Hepatocyte (in vitro differentiated cells): ENCODE measurements around the gene TMEM178A. TPM values are rescaled to one million over a fixed set of nuclear protein-coding genes. Genes with fewer than 3 reads are reported as not detected.

Experiments used
- DNase-seq: peaks from one replicate; pipeline ENCODE4 v3.0.0-alpha.2; 2016; ENCODE audit warnings: low spot score
- H2AFZ ChIP-seq: fragments of 200-600 bp; sonication (generic); 2 replicates; pipeline ENCODE4 v1.6.0; 2016; ENCODE audit warnings: antibody characterized with exemption, mild to moderate bottlenecking
- H3K27ac ChIP-seq: fragments of 200-600 bp; sonication (generic); 2 replicates; pipeline ENCODE4 v1.5.1; 2016; ENCODE audit warnings: mild to moderate bottlenecking
- H3K27me3 ChIP-seq: fragments of 200-600 bp; sonication (generic); 2 replicates; pipeline ENCODE4 v1.6.1; 2016
- H3K36me3 ChIP-seq: fragments of 200-600 bp; sonication (generic); replicated peaks from 2 replicates; pipeline ENCODE4 v1.5.1; 2016; ENCODE audit warnings: low read depth; ENCODE audit not compliant: insufficient read depth
- H3K4me1 ChIP-seq: fragments of 200-600 bp; sonication (generic); 2 replicates; pipeline ENCODE4 v1.5.1; 2016; ENCODE audit warnings: mild to moderate bottlenecking, moderate library complexity; ENCODE audit not compliant: insufficient read depth
- H3K4me2 ChIP-seq: fragments of 200-600 bp; sonication (generic); 2 replicates; pipeline ENCODE4 v1.6.0; 2016
- H3K4me3 ChIP-seq: fragments of 200-600 bp; sonication (generic); 2 replicates; pipeline ENCODE4 v1.5.1; 2016; ENCODE audit warnings: mild to moderate bottlenecking
- H3K79me2 ChIP-seq: fragments of 200-600 bp; sonication (generic); 2 replicates; pipeline ENCODE4 v1.6.0; 2017; ENCODE audit warnings: mild to moderate bottlenecking
- H3K9me2 ChIP-seq: fragments of 200-600 bp; sonication (generic); replicated peaks from 2 replicates; pipeline ENCODE4 v1.6.0; 2017; ENCODE audit warnings: mild to moderate bottlenecking; ENCODE audit not compliant: insufficient read depth
- H3K9me3 ChIP-seq: fragments of 200-600 bp; sonication (generic); 2 replicates; pipeline ENCODE4 v1.5.1; 2016; ENCODE audit warnings: low read depth, mild to moderate bottlenecking
- H4K20me1 ChIP-seq: fragments of 200-600 bp; sonication (generic); 2 replicates; pipeline ENCODE4 v1.6.0; 2016; ENCODE audit warnings: mild to moderate bottlenecking; ENCODE audit not compliant: insufficient read depth, poor library complexity, severe bottlenecking
- EZH2 ChIP-seq: fragments of 200-600 bp; sonication (generic); IDR thresholded peaks from 2 replicates; pipeline ENCODE4 v1.6.1; 2016; ENCODE audit warnings: antibody characterized with exemption, mild to moderate bottlenecking, borderline replicate concordance
- EZH2phosphoT487 ChIP-seq: fragments of 200-600 bp; sonication (generic); IDR thresholded peaks from one replicate; pipeline ENCODE4 v1.6.1; 2018; ENCODE audit warnings: antibody characterized with exemption, mild to moderate bottlenecking, low read depth, moderate library complexity; ENCODE audit not compliant: unreplicated experiment, severe bottlenecking
- WGBS: methylation state at CpG from one replicate; pipeline ENCODE4 v1.1.6; 2016; ENCODE audit warnings: low lambda C conversion rate; ENCODE audit errors: missing lambda C conversion rate; 5-methylcytosine and 5-hydroxymethylcytosine counted together
- polyA plus RNA-seq: library from polyadenylated mRNA; unstranded; fragments of >200 nt; fragmentation: Nextera tagmentation; extraction: Ambion mirVana; gene quantifications from 2 replicates; pipeline ENCODE4 v1.2.1, GENCODE V29; 2016
- total RNA-seq: library from RNA; depleted of rRNA; stranded (reverse); fragments of >200 nt; gene quantifications from 2 replicates; pipeline ENCODE4 v1.2.3, GENCODE V29; 2014
- TF ChIP-seq, protein P1 (sequence below): fragments of 200-600 bp; sonication (generic); IDR thresholded peaks from 2 replicates; pipeline ENCODE4 v1.5.1; 2016; ENCODE audit warnings: antibody characterized with exemption, mild to moderate bottlenecking; ENCODE audit not compliant: poor library complexity

Gene TMEM178A
- total and polyA plus RNA-seq, 2 experiments from 2014 or later = 3.9 to 6.6 TPM

DNA sequence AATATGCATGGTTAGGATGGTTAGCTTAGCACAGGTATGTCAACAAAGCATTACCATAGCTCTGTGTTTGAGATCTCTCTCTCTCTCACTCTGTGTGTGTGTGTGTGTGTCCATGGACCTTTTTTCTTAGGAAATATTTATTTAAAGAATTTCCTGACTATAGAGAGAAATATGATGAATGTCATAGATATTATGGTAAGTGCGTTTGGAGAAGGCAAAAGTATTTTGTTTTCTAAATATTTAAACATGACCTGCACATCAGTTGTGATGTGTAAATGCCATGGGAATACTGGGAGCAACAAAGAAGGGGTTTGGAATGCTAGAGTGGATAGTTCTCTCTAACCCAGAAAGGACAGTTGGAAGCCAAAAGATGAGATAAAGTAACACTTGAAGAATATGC, 3.9 kb upstream of the TMEM178A start:
- no peak for DNase-seq
- WGBS = 70% methylated on average over 1 of the region's 1 CpG
- Histone ChIP-seq H3K9me3 (no peaks in the 10 kb centered on the region), H3K4me3 (no peak overlapping the region), H3K79me2 (no peaks in the 10 kb centered on the region), H3K4me1 (peaks cover 4% of the 10 kb centered on the region), H2AFZ (no peak overlapping the region), H3K4me2 (no peak overlapping the region), H3K36me3 (no peaks in the 10 kb centered on the region), H3K9me2 (no peaks in the 10 kb centered on the region), H3K27me3 (peaks cover 19% of the 10 kb centered on the region), H4K20me1 (no peaks in the 10 kb centered on the region), H3K27ac (no peak overlapping the region)
- TF ChIP-seq EZH2phosphoT487 = no peak
- TF ChIP-seq, protein P1, sequence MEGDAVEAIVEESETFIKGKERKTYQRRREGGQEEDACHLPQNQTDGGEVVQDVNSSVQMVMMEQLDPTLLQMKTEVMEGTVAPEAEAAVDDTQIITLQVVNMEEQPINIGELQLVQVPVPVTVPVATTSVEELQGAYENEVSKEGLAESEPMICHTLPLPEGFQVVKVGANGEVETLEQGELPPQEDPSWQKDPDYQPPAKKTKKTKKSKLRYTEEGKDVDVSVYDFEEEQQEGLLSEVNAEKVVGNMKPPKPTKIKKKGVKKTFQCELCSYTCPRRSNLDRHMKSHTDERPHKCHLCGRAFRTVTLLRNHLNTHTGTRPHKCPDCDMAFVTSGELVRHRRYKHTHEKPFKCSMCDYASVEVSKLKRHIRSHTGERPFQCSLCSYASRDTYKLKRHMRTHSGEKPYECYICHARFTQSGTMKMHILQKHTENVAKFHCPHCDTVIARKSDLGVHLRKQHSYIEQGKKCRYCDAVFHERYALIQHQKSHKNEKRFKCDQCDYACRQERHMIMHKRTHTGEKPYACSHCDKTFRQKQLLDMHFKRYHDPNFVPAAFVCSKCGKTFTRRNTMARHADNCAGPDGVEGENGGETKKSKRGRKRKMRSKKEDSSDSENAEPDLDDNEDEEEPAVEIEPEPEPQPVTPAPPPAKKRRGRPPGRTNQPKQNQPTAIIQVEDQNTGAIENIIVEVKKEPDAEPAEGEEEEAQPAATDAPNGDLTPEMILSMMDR = no peak
- no peak for TF ChIP-seq EZH2

DNA sequence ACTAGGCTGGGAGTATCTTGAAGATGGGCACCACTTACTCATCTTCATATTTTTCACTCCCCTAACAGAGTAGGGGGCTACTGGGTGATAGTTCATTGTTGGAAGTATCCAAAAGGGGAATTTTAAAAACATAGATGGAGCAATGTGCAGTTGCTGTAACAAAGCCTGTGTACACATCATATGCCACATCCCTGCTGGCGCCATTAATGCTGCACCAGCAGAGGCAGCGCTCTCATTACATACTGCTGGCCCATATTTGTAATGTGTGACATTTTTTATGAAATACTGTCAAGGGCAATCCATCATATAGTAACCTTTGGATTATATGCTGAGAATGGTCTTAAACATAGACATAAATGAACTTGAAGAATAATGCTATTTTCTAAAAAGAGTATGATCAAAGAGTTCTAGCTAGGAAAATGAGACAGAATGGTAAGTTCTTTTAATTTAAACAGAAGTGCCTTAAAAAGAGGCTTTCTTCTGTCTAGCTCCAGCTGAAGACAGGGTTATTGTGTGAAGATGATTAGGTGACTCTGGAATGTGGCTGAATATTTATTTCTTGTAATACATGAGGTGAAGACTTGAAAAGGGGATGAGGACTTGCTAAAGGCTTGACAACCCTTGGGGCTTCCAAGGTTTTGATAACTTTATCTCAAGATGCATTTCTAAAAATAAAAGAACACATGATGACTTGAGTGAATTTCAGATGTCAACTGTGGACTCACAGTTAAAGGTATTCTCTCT, 2.4 kb upstream of the TMEM178A start:
- H2AFZ ChIP-seq = no peak overlapping the region
- no peaks in the 10 kb centered on the region for H3K9me3 ChIP-seq

DNA sequence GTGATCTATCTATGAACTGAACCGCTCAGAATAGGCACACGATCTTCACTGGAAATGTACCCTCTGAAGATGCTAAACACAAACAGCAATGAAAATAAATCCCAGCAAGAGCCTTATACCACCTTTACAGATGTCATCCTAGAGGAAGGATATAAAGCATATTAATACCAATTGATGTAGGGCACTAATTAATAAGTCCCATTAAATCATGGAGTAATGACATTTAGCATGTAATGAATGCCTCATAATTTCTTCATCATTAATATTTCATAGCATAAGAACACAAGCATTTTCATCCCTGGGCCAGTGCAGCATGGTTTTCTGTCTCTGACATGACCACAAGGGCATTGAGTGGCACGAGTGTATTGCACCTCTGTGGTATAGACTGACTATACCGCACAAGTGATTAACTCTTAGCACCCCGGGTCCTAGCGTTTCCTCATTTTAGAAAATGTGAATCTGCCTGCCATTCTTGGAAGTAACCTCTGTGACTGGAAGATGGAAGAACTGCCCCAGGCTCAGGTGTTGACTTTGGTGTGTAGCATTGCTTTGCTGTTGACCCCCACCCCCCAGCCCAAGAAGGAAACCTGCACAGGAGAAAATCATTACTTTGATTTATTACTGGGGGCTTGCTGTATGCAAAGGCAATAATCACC, 1.4 kb upstream of the TMEM178A start:
- H3K4me2 ChIP-seq = no peak overlapping the region
- WGBS = 63% methylated on average over 6 of the region's 6 CpGs
- TF ChIP-seq, protein P1 = no peak
- TF ChIP-seq EZH2 (no peak), EZH2phosphoT487 (no peak)

More for the DNA sequence above, 2.4 kb upstream of the TMEM178A start:
- Histone ChIP-seq H3K27me3 (peaks cover 34% of the 10 kb centered on the region), H3K36me3 (no peaks in the 10 kb centered on the region), H3K27ac (no peak overlapping the region), H3K4me3 (no peak overlapping the region), H4K20me1 (no peaks in the 10 kb centered on the region), H3K4me1 (peaks cover 7% of the 10 kb centered on the region), H3K9me2 (no peaks in the 10 kb centered on the region), H3K79me2 (no peaks in the 10 kb centered on the region), H3K4me2 (no peak overlapping the region)
- TF ChIP-seq EZH2 (no peak), EZH2phosphoT487 (no peak)
- TF ChIP-seq, protein P1 = no peak
- DNase-seq = no peak
- 97% methylated on average over 2 of the region's 2 CpGs for WGBS

More for the DNA sequence above, 1.4 kb upstream of the TMEM178A start:
- no peak overlapping the region for H3K27ac ChIP-seq
- DNase-seq = no peak
- H3K79me2 ChIP-seq = no peaks in the 10 kb centered on the region
- H4K20me1 ChIP-seq = no peaks in the 10 kb centered on the region
- H3K4me1 ChIP-seq = peaks cover 7% of the 10 kb centered on the region
- H3K27me3 ChIP-seq = peaks cover 44% of the 10 kb centered on the region
- no peaks in the 10 kb centered on the region for H3K9me3 ChIP-seq
- H2AFZ ChIP-seq = no peak overlapping the region
- no peaks in the 10 kb centered on the region for H3K9me2 ChIP-seq
- no peaks in the 10 kb centered on the region for H3K36me3 ChIP-seq
- no peak overlapping the region for H3K4me3 ChIP-seq
